NB4 (cell line): Measurements from ENCODE around the gene KLHL3.

Source experiments
- POLR2A ChIP-seq: IDR thresholded peaks from 2 replicates; pipeline ENCODE4 v1.6.1; 2011; ENCODE audit warnings: mild to moderate bottlenecking; ENCODE audit not compliant: insufficient read length; ENCODE audit errors: extremely low read depth
- TF ChIP-seq, protein P1 (sequence below): IDR thresholded peaks from one replicate; pipeline ENCODE4 v1.5.1; 2012; ENCODE audit warnings: low read depth, low read length

- TF ChIP-seq, protein P1, sequence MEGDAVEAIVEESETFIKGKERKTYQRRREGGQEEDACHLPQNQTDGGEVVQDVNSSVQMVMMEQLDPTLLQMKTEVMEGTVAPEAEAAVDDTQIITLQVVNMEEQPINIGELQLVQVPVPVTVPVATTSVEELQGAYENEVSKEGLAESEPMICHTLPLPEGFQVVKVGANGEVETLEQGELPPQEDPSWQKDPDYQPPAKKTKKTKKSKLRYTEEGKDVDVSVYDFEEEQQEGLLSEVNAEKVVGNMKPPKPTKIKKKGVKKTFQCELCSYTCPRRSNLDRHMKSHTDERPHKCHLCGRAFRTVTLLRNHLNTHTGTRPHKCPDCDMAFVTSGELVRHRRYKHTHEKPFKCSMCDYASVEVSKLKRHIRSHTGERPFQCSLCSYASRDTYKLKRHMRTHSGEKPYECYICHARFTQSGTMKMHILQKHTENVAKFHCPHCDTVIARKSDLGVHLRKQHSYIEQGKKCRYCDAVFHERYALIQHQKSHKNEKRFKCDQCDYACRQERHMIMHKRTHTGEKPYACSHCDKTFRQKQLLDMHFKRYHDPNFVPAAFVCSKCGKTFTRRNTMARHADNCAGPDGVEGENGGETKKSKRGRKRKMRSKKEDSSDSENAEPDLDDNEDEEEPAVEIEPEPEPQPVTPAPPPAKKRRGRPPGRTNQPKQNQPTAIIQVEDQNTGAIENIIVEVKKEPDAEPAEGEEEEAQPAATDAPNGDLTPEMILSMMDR: no peak
- no peak for TF ChIP-seq POLR2A
These were observed 77.6 kb downstream of the KLHL3 start for GRCh38 chr5:137658324-137658723.
